HG03439 (cell line): ENCODE results near the gene CASQ1.

Source experiments
- ATAC-seq: cut with Tn5 transposase; IDR thresholded peaks from one replicate; pipeline ENCODE4 v1.9.1; 2021; ENCODE audit warnings: mild to moderate bottlenecking, moderate library complexity; ENCODE audit not compliant: unreplicated experiment

The CASQ1 gene

DNA sequence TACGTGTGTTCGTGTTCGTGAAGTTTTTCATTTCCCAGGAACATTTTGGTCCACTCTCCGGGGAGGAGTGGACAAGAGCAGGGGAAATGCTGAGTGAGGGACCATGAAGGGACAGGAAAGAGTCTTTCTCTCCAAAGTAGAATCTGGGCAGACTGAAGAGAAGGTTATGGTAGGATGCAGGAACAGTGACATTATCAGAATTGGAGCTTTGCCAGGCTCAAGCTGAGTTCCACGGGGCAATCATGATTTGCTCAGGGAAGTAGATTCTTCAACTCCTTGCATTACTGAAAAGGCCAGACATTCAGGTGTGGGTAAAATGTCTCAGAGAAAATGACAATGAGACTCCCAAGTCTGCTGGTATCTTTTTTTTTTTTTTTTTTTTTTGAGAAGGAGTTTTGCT lies 22.4 kb upstream of the CASQ1 start:
- no peak for ATAC-seq

DNA sequence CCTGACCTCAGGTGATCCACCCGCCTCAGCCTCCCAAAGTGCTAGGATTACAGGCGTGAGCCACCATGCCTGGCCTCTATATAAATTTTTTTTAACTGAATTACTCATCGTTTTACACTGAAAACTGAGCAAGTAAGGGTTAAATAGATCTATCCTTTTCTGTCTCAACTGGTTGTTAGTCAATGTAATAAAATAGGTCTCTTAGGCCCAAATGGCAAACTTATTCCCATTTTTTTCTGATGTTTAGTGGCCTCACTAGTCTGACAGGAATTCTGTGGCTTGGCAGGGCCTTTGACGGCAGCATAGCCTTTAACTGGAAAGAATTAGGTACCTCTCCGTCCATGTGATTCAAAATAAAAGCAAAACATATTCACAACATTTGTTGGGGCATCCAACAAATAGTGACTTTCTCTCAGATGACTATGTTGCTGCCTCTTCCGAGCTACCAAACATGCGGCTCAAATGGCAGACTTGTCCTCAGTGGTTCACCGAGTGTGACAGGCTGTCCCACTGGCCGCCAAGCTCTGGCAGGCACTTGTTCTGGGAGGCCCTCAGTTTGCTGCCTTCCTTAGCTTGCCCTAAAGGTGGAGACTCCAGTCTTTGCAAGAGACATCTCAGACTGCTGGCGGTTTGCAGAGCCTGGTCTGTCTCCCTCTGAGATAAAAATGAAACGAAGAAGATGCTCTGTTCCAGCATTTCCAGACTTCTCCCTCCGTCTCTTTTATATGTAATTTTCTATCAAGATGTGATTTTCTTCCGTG lies 21.6 kb upstream of the CASQ1 start:
- ATAC-seq, result no peak

DNA sequence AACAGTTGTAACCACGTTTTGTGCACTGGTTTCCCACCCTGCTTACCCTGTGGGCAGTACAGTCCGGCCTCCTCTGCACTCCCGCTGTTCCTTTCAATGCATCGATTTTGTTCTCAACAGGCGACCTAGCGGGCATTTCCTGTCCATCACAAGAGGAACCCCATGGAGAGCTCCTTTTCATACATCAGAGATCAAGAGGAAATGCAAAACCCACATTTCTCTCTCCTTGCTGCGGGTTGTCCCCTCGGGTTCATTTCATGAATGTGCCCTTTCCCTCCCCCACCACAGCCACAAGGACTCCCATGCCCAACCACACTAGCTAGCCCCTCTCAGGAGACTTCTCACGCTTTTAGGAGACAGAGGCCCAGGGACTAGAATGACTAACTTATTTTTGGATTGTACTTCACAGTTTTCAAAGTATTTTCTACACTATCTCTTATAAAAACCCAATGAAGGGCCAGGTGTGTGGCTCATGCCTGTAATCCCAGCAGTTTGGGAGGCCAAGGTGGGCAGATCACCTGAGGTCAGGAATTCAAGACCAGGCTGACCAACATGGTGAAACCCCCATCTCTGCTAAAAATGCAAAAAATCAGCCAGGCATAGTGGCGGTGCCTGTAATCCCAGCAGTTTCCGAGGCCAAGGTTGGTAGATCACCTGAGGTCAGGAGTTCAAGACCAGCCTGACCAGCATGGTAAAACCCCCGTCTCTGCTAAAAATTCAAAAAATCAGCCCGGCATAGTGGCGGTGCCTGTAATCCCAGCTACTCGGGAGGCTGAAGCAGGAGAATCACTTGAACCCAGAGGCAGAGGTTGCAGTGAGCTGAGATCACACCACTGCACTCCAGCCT lies 20.6 kb upstream of the CASQ1 start:
- ATAC-seq, result no peak

GRCh38 chr1:160171354-160171753 lies 19.0 kb upstream of the CASQ1 start:
- no peak for ATAC-seq

- ATAC-seq, result no peak
Observed at GRCh38 chr1:160171980-160172379, 18.4 kb upstream of the CASQ1 start.

- ATAC-seq, result no peak
Observed at GRCh38 chr1:160177231-160177630, 13.1 kb upstream of the CASQ1 start.

DNA sequence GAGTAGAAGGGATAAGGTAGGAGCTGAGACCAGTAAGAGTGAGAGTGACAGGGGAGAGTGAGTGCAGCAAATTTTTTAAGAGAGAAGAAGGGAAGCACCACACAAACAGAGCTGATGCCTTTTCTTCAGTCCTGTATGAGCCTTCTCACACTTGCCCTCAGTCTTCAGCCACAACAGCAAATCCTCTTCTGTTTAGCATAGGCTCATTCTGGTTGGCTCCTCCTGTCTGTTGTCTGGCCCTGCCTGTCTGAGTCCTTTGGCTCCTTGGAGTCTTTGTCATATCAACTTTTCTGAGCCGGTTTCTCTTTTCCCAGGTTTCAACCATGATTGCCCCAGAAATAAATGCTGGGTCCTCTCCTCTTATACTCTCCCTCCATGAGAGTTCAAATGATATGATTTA lies 12.7 kb upstream of the CASQ1 start:
- ATAC-seq, result no peak

- no peak for ATAC-seq
Observed at GRCh38 chr1:160178731-160179130, 11.6 kb upstream of the CASQ1 start.

DNA sequence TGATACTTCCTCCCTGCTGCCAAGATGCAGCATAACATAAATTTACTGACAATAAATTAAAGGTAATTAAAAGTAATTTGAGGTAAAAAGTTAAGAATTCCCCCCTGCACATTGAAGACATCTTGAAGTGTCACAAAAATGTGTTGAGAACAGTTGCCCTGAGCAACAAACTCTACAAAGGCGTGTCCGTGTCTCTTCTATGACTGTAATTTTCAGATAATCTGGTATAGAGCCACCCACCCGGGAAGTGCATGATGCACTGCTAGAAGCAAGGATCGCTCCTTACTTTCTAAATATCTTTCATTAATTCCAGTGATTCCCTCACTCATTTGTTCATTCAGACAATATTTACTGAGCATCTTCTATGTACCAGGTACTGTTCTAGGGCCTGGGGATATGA lies 11.0 kb upstream of the CASQ1 start:
- no peak for ATAC-seq

DNA sequence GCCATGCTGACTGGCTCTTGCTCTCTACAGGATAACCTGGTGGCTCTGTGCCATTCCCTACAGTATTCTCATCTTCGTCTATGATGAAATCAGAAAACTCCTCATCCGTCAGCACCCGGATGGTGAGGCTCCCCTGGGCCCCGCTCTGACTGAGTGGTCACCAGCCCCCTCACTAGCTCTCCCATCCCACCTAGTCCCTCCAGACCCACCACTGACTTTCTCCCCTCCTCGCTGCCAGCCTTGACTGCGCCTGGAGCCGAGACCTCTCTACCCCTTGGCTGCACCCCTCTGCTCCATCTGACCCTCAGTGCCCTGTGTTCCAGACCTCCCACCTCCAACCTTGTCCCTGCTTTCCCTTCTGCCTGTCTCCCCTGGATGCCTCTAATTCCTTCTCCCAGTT lies 4.1 kb upstream of the CASQ1 start:
- ATAC-seq, result no peak

GRCh38 chr1:160186729-160187128 lies 3.6 kb upstream of the CASQ1 start:
- no peak for ATAC-seq

DNA sequence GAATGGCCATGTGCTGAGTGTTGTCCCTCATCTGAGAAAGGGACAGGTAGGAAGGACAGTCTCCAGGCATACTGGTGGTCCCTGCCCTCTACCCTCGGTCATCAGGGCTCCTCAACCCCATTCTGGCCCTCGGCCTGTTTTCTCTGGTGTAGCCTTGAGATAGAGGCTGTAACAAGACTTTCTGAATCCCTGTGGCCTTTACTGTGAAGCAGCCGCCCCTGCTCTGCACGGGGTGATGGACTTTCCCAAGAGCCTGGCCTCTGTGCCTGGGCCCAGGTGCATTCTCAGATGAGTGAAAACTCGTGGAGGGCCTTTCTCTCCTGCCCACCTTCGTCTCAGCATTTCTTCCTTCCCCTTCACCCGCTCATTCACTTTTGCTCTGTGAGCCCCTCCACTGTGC lies 3.0 kb upstream of the CASQ1 start:
- no peak for ATAC-seq

- no peak for ATAC-seq
Observed at GRCh38 chr1:160188341-160188740, 2.0 kb upstream of the CASQ1 start.

DNA sequence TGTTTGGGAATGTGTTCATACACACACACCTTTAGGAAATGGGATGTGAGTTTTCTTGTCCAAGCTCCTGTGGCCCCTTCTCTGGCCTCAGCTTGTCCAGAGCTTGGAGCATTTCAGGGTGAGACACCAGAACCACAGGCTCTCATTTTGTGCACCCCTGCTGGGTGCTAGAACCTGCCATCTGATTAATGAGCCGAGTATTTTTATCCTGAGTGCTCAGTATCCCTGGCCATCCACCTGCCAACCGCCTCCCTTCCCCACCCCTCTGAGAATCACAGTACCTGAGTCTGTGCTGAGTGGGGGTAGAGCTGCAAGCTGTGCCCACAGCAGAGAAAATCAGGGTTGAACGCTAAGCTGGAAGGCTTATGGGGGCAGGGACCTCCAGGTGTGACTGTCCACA lies 1.4 kb downstream of the CASQ1 start:
- no peak for ATAC-seq

DNA sequence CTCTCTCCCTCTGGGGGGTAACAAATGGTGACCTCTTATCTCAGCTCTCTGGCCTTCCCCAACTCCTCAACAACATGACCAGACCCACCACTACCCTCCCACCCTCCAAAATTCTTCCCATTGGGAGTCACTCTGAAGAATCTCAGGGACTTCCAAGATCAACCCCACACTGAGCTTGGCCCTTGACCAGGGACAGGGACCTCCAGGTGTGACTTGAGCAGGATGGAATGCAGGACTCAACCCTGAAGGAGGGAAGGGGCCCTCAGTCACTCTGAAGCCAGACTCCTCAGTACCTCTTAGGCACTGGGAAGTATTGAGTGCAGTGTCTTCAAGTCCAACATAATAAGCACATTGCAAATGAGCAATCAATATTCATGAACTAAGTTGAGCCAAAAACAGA lies 1.9 kb downstream of the CASQ1 start:
- no peak for ATAC-seq

DNA sequence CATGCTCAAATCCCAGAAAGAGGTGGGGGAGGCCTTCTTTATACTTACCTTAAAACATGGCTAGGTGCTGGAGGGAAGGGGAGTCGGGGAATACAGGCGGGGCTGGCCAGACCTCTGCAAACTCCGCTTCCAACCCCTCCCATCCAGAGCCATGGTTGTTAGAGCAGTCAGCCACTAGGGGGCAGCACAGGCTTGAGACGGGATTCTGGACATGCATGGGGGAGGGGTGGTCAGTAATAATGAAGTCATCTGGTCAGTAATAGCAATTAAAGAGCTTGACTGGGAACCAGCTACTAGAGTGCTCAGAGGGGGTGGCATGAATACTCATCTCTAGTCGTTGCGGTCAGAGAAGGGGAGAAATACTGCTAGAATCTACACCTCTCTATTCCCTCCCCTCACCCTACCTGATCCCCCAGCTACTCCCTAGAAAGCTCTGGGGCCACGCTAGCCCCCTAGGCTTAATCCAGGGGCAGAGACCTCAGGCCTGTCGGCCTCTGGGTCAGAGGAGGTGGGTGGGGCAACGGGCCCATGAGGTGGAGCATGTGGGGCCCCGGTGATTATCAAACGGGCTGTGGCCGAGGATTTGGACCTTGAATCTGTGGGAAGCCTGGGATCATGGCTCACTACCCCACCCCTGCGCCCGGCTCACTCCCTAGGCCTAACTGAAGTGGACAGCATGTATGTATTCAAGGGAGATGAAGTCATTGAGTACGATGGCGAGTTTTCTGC lies 2.9 kb downstream of the CASQ1 start:
- no peak for ATAC-seq

- ATAC-seq, result no peak
Observed at GRCh38 chr1:160193832-160194736, 3.7 kb downstream of the CASQ1 start.

DNA sequence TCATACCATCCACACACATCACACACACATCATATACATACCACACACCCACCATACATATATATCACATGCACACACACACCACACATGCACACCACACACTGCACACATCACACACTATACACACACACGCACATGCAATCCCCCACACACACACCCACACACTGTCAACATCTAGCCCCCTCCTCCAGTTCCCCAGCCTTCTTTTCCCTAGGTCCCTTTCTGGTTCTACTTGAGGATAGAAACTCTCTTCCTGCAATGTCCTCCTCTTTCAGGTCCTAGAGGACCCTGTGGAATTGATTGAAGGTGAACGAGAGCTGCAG lies 4.3 kb downstream of the CASQ1 start:
- no peak for ATAC-seq

GRCh38 chr1:160196143-160196542 lies 5.8 kb downstream of the CASQ1 start:
- ATAC-seq, result no peak

- no peak for ATAC-seq
Observed at GRCh38 chr1:160197231-160197630, 6.9 kb downstream of the CASQ1 start.

DNA sequence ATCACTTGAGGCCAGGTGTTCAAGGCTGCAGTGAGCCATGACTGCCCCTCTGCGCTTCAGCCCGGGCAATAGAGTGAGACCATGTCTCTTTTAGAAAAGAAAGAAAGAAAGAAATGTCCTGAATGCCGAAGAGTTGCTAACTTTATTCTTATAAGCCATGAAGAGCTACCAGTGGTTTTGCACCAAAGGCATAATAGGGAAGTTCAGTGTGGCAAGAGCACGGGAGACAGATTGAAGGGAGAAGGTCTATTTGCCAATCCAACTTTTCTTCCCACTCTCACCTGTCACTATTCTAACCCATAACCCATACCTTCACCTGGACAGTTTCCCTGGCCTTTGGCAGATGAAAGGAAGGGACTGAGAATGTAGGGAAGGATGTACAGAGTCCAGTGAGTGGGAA lies 10.4 kb downstream of the CASQ1 start:
- ATAC-seq, result no peak
